Body of pancreas (tissue), 4 donors: Measurements from ENCODE around the gene LRIT1.

Source experiments
- POLR2A ChIP-seq, 3 donors: fragments of 450-650 bp; IDR thresholded peaks; one replicate each; pipeline ENCODE4 v1.6.1; 2016; ENCODE audit warnings: antibody characterized with exemption in 3 of 3, mild to moderate bottlenecking in 2 of 3
- TF ChIP-seq, protein P1 (sequence below), 7 experiments: fragments of 450-650 bp in 4 of 7; fragments of 200-600 bp in 3 of 7; sonication (generic) in 3 of 7; IDR thresholded peaks; one replicate each; pipeline ENCODE4 v1.5.1; 2016 to 2019; ENCODE audit warnings: antibody characterized with exemption in 7 of 7

DNA sequence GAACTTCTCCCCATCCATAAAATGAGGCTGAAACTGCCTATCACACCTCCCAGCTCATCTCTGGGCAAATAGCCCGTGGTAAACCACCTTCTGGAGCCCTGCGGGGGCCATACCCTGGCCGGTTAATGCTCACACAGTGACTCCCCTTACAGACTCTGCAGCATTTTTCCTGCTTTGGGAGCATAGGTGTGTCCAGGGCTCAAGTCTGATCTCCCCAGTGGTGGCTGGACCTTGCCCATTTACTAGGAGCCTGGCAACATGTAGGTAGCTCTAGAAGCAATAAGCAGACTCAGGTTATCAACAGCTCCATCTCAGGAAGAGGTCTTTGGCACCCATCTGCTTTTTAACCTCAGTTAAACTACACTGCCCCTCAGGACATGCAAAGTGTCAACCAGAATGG is 52.5 kb downstream of the LRIT1 start:
- TF ChIP-seq, protein P1, sequence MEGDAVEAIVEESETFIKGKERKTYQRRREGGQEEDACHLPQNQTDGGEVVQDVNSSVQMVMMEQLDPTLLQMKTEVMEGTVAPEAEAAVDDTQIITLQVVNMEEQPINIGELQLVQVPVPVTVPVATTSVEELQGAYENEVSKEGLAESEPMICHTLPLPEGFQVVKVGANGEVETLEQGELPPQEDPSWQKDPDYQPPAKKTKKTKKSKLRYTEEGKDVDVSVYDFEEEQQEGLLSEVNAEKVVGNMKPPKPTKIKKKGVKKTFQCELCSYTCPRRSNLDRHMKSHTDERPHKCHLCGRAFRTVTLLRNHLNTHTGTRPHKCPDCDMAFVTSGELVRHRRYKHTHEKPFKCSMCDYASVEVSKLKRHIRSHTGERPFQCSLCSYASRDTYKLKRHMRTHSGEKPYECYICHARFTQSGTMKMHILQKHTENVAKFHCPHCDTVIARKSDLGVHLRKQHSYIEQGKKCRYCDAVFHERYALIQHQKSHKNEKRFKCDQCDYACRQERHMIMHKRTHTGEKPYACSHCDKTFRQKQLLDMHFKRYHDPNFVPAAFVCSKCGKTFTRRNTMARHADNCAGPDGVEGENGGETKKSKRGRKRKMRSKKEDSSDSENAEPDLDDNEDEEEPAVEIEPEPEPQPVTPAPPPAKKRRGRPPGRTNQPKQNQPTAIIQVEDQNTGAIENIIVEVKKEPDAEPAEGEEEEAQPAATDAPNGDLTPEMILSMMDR (IDR thresholded peaks at IDR 0.05): no peak
- no peak for TF ChIP-seq POLR2A (IDR thresholded peaks at IDR 0.05)
